ENCODE results near the gene SYTL3.
A peak's percentile ranks its signal among the peaks of the same experiment; 100 is the strongest.
"Not testable (repeated sequence)": the region's sequence is repeated elsewhere in the genome, so short reads cannot be mapped to it uniquely, and the experiment has no call there.

Gene SYTL3, protein sequence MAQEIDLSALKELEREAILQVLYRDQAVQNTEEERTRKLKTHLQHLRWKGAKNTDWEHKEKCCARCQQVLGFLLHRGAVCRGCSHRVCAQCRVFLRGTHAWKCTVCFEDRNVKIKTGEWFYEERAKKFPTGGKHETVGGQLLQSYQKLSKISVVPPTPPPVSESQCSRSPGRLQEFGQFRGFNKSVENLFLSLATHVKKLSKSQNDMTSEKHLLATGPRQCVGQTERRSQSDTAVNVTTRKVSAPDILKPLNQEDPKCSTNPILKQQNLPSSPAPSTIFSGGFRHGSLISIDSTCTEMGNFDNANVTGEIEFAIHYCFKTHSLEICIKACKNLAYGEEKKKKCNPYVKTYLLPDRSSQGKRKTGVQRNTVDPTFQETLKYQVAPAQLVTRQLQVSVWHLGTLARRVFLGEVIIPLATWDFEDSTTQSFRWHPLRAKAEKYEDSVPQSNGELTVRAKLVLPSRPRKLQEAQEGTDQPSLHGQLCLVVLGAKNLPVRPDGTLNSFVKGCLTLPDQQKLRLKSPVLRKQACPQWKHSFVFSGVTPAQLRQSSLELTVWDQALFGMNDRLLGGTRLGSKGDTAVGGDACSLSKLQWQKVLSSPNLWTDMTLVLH

DNA sequence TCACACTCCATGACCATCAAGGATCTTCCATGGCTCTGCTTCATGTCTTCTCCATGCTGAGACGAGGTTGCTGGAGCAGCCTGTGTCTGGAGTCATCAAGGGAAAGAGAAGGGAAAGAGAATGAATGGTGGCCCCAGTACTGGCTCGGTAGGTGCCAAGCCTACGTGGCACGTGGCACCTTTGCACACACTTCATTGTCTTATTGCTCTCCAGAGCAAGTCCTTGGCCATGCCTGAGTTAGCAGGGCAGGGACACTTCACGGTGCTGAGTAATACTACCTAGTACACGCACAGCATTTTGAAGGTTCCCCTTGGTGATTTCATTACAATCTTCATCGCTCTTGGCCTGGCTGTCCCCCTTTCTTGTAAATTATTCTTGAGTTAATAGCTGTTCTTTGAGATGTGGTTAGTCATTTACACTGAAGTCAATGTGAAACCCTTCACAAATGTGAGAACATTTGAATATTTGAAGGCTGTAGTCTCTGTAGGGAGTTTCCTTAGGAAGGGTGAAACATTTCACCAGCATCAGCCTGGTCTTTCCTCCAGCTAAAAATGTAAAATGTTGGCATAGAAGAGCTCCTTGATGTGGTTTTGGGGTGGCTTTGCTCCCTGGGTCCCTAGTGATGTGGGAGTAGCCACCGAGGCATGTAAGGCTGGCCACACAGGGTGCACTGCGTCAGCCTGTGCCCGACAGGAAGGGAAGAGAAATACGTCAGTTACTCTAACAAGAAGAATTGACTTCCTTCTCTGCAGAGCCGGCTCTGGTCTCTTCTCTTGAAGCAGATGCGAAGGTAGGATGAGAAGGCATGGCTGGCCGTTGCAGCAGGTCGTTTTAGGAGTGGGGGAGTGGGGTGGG lies at the start of gene SYTL3:
SYTL3 (plus strand) TSS at position 766 of the 855 bp plus-strand sequence. CDS start 13,215 bp downstream, outside the sequence.
- no peak for DNase-seq (ENCODE audit: low read depth, low spot score)

DNA sequence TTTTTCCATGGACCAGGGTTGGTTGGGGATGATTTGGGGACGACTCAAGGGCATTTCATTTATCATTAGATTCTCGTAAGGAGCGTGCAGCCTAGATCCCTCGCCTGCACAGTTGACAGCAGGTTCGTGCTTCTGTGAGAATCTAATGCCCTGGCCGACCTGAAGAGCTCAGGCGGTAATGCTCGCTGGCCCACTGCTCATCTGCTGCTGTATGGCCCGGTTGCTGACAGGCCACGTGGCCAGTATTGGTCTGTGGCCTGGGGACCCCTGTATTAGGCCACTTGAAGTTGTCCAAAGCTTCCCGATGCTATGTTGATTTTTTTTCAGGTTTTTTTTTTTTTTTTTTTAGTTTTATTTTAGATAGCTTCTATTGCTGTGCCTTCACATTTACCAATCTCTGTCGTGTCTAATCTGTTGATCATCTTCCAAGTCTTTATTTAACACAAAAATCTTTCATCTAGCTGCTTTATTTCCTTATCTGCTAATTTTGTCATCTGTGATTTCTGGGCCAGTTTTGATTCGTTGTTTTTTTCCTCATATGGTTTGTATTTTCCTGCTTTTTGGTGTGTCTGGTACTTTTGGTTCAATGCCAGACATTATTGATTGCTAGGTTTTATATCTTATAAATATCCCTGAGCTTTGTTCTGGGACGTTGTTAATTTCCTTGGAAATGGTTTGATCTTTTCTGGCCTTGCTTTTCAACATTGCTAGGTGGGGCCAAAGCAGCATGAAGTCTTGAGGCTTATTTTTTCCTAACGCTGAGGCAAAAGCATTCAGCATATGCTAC lies 46.4 kb upstream of the SYTL3 start:
- DNase-seq (ENCODE audit: low read depth, low spot score), result no peak

DNA sequence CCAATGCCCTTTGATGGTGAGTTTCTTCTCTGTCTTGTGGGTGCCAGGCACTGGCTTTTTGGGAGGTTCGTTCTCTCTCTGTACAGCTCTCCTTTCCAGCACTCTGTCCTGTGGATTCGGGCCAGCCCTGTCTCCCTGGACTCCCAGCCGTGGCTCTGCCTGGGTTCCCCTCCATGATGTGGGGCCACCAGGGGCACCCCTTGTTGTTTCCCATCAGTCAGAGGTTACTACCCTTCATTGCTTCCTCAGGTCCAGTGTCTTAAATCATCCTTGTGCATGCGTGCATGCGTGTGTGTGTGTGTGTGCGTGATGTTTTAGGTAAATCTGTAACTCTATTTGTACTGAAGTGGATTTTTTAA lies 45.8 kb upstream of the SYTL3 start:
- no peak for DNase-seq (ENCODE audit: low read depth, low spot score)

DNA sequence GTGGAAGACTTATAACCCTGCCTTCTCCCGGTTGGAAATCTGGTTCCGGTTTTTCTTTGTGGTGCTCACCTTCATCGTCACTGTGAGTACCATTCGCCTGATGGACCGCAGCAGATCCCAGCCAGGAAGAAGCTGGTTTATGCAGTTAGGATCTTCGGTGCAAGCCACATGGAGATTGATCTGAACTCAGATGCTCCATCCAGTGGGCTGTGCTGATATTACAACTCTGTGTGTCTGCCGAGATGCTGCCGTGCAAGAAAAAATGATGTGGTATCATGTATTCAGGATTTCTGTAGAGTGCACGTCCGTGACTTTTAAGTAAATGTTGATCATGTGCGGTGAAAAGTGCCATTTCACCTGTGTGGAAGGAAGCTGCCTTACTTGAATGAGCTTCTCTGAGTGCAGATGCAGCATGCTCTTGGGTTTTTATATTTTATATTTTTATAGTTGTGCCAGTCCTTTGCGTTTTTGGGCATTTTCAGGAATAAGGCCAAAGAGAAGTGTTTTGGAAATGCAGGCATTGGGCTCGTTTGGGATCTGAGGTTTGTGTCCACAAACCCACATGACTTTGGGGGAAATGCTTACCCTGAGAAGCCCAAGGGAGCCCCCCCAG lies 44.5 kb upstream of the SYTL3 start:
- DNase-seq (ENCODE audit: low read depth, low spot score), result peak; percentile 73

DNA sequence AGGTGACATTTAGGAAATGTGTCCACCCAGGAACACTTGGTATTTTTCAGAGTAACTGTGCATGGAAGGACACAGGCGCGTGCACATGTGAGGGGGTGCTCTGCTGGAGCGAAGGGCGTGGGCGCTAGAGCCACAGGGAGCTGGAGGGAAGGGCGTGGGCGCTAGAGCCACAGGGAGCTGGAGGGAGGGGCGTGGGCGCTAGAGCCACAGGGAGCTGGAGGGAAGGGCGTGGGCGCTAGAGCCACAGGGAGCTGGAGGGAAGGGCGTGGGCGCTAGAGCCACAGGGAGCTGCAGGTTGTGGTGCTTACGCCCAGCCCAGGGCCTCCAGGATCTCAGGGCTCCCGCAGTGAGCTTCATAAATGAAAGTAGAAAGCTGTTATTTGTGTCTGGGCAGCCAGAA lies 43.8 kb upstream of the SYTL3 start:
- DNase-seq (ENCODE audit: low read depth, low spot score), result not testable (repeated sequence)

DNA sequence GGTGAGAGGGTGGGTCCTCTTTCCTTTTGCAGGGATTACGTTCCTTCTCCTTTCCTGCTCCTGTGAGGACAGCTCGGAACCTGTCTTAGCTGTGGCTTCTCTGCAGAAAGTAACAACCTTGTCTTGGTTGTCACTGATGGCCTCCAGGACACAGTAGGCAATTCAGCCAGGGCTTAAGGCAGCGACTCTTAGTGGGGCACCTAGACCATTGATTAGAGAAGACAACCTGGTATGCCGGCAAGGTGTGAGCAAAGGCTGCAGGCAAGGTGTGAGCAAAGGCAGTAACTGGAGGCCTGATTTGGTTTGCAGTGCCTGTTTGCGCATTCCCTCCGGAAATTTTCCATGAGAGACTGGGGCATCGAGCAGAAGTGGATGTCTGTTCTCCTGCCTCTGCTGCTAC lies 42.9 kb upstream of the SYTL3 start:
- DNase-seq (ENCODE audit: low read depth, low spot score), result no peak

DNA sequence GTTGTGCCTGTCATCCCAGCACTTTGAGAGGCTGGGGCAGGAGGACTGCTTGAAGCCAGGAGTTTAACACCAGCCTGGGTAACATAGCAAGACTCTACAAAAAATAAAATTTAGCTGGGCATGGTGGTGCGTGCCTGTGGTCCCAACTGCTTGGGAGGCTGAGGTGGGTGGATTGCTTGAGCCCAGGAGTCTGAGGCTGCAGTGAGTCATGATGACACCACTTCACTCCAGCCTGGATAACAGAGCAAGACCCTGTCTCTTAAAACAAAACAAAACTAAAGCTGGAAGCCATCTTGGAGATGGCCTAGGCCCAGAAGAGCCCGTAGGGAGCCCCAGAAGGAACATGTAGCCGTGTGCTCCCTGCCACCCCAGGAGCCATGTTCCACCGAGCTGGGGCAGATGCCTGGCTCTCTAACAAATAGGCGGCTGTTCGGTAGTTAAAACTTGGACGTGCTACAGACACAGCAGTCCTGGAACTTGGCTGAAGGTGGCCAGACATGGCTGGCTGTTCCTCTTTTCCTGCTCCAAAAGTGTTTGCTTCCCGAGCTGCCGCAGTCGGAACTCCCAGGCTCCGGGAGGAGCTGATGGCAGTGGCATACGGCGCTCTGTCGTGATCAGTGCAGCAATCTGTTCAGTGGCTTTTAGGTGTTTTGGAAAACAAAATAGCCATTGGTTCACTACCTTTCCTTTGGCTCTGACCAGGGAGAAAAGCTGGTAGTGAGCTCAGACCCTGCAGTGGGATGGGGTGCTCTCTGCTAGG lies 42.3 kb upstream of the SYTL3 start:
- DNase-seq (ENCODE audit: low read depth, low spot score), result no peak

DNA sequence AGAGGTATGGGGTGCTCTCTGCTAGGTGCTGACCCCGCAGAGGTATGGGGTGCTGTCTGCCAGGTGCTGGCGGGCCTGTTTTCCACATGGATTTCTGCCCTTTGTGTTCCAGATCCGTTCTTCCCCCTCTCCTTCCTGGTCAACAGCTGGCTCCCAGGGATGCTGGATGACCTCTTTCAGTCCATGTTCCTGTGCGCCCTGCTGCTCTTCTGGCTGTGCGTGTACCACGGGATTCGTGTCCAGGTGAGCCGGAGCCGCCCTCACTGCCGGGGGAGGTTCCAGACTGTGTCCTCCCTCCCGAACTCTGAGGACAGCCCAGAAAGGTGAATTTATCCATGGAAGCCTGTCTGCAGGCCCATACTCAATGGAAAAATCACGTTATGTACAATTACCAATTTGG lies 41.6 kb upstream of the SYTL3 start:
- DNase-seq (ENCODE audit: low read depth, low spot score), result no peak

DNA sequence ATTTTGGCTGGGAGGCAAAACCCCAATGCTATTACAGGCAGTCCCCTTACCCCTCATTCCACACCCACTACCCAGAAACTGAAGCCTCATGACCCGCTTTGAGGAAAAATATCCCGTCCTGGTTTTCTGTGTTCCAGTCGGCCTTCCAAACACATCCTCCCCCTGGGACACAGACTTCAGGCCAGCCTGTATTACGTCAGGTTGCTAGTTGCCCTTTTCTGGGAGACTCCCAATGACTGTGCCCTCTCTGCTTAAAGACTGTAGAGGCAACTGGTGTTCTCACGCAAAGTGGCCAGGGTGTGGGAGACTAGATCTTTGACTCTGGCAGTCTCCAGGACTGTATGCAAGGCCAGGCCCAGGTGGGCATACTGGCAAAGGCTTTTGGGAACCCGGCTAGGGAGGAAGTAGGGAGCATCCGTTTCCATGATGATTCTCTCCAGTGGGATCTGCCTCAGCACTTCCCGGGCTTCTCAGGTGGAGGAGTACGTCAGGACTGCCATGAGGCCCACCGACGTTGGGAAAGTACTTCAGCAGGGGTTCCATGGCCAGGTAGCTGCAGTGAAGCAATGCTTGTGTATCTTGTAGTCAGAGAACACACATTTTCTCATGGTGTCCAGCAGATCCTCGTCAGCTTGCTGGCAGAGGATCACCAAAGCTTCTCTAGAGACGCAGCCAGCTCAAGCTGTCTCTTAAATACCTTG lies 40.2 kb upstream of the SYTL3 start:
- DNase-seq (ENCODE audit: low read depth, low spot score), result no peak

DNA sequence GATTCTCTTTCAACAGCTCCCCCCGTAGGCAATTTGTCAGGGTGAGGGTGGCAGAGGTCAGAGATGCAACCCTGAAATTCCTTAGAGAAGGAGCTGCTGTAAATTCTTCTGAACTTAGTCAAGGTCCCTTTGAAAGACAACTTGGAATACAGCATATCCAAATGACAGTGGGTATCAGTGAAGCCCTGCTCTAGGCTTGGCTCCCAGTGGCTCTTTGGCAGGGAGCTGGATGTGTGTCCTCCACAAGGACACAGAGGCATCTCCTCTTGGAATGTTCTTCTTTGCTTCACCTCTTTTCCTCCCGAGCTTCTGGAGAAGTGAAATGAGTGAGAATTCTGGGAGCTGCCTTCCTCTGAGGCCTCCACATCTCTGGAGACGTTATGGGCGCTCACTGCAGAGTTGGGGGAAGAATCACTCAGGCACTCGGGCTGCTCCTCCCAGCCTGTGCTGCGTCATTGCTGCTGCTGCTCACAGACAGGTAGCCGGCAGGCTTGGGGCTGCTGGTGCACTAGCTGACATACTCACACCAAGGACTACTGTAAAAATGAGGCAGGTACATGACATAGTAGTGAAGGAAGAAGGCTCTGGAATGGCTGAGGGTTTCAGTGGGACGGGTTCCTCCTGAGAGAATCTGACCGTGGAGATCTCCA lies 39.4 kb upstream of the SYTL3 start:
- DNase-seq (ENCODE audit: low read depth, low spot score), result no peak

DNA sequence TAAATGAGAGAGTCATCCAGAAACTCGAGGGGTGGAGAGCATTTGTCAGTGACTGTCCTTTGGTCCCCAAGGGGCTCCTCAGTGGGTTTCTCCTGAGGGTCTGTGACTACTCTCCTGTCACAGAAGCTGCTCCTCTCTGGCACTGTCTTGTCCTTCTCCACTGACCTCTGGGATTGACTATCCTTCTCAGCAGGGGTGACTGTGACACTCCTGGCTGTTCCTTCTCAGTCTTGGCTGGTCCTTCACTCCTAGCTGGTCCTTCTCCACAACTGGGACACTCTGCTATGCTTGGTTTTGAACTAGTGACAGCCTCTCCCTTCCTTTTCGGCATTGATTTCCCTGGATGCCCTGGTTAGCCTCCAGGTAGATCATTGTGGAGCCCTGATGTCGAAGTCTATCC lies 38.8 kb upstream of the SYTL3 start:
- no peak for DNase-seq (ENCODE audit: low read depth, low spot score)

DNA sequence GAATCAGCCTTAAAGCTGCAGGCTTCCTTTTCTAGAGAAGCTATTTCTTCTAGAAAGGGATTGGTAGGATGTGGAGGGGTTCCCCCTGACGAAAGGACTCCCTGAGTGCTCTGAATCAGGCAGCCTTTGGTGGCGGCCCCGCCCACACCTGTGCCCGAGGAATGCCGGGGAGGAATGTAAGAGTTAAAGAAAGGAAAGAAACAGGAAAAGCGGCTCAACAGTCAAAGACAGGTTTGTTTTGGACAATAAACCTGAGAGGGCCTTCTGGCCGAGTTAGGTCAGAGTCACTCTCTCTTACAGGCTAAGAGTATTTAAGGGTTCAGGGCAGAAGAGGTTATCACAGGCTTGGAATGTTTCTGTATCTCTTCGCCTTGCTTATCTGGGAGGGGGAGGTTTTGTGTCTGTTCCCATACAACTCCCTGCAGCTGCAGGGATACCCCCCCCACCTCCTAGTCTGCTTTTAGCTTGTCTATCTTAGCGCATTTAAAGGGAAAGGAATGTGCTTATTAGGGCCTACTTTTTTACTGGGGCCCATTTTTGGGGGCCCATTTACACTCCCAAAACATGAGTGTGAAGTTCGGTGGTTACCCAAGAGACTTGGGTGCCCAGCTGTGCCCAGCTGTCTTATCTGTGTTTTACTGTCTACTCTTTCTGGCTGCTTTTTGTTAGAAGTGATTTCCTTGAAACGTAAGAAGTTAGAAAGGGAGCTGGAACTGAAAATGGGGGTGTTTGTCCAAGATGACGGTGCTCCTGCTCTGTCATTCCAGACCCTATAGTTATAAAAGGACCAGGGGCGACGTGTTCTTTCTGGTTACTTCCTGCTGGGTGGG lies 38.1 kb upstream of the SYTL3 start:
- DNase-seq (ENCODE audit: low read depth, low spot score), result peak; percentile 94

DNA sequence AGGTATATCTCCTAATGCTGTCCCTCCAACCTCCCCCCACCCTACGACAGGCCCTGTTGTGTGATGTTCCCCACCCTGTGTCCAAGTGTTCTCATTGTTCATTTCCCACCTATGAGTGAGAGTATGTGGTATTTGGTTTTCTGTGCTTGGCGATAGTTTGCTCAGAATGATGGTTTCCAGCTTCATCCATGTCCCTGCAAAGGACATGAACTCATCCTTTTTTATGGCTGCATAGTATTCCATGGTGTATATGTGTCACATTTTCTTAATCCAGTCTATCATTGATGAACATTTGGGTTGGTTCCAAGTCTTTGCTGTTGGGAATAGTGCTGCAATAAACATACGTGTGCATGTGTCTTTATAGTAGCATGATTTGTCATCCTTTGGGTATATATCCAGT lies 35.2 kb upstream of the SYTL3 start:
- not testable (repeated sequence) for DNase-seq (ENCODE audit: low read depth, low spot score)

DNA sequence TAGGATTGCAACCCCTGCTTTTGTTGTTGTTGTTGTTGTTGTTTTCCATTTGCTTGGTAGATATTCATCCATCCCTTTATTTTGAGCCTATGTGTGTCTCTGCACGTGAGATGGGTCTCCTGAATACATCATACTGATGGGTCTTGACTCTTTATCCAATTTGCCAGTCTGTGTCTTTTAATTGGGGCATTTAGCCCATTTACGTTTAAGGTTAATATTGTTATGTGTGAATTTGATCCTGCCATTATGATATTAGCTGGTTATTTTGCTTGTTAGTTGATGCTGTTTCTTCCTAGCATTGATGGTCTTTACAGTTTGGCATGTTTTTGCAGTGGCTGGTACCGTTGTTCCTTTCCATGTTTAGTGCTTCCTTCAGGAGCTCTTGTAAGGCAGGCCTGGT lies 31.6 kb upstream of the SYTL3 start:
- not testable (repeated sequence) for DNase-seq (ENCODE audit: low read depth, low spot score)

DNA sequence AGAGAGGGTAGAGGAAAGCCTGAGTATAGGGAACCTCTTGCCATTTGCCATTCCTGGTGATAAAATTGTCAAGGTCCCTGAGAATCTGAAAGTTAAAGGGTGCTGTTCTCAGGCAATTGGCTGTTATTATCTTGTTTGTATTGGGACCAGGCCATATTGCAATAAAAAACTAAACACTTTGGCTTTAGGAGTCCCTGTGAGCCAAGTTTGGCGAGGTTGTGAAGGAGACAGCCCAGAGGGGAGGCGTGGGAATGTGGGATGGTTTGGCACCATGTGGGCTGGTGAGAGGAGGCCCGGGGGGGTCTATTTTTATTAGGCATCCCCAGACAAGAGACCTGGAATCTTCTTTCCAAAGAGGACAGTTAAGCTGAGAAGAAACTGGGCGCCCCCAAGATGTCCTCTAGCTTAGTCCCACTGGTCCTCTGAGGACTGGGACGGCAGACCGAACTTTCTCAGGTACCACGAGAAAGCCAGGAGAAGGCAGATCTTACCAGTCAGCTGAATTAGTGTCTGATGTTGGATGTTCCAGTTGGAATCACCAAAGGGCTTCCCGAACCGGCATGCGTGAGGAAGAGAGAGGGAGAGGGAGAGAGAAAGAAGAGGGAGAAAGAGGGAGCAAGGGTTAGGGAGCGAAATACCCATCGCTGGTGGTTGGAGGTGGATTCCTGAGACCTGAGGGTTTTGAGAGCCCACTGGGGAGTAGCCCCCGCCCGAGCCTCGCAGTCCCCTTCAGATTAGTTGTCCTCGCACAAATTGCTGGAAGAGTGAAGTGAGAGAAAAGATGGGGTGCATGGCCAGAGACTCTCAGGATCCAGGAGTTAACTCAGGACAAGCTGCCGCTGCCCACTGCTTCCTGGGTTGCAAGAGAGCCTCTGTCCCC lies 29.7 kb upstream of the SYTL3 start:
- DNase-seq (ENCODE audit: low read depth, low spot score), result no peak

DNA sequence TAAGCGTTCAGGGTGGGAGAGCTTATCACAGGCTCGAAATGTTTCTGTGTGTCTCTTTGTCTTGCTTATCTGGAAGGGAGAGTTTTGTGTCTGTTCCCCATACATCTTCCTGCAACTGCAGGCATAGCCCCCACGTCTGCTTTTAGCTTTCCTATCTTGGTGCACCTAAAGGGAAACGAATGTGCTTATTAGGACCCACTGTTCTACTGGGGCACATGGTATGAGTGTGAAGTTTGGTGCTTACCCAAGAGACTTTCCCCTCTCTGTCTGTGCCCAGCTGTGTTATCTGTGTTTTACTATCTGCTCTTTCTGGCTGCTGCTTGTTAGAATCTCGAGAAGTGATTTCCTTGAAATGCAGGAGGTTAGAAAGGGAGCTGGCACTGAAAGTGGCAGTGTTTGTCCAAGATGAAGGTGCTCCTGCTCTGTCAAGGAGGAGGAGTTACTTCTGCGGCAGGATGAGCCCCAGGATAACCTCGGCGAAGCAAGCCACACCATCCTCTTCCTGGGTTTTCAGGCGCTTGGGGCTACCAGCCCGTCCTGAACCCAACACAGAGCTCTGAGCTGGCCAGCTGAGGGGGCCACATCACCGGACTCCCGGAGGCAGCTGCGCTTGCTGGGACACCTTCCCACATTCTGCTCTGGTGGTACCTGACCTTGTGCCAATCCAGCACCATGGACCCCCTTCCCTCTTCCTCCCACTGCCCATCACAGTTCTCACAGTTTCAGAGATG lies 28.7 kb upstream of the SYTL3 start:
- no peak for DNase-seq (ENCODE audit: low read depth, low spot score)

Data from ELF-1 (cell line).